Activated CD8-positive, alpha-beta memory T cell treated with anti-CD3 and anti-CD28 coated beads, Interleukin-2, amount 10 ng/mL, durations not matched to agents 7 days and 5 days (primary cell): Measurements from ENCODE around the gene AQP5. TPM values are rescaled to one million over a fixed set of nuclear protein-coding genes. Genes with fewer than 3 reads are reported as not detected.
A peak's percentile ranks its signal among the peaks of the same experiment; 100 is the strongest.

Experiments used
- ATAC-seq: fragments of 150-1000 bp; cut with Tn5 transposase; one replicate; pipeline ENCODE4 v1.10.0; 2021; ENCODE audit warnings: moderate library complexity
- CTCF ChIA-PET: fragments of 350-600 bp; sonication (Branson Sonifier 250); formaldehyde crosslinking; loops from one replicate; lab custom pipeline; 2021; ENCODE audit warnings: antibody characterized with exemption; lab: Charles Lee
- DNase-seq: peaks from one replicate; pipeline ENCODE4 v3.0.0-alpha.2; 2020
- H3K27ac Mint-ChIP-seq: one replicate; pipeline ENCODE4 v1.8.0; 2021; ENCODE audit warnings: mild to moderate bottlenecking, mixed read lengths
- H3K27me3 Mint-ChIP-seq: one replicate; pipeline ENCODE4 v1.8.0; 2021; ENCODE audit warnings: mixed read lengths
- H3K36me3 Mint-ChIP-seq: one replicate; pipeline ENCODE4 v1.8.0; 2021; ENCODE audit warnings: mild to moderate bottlenecking, mixed read lengths
- H3K4me1 Mint-ChIP-seq: one replicate; pipeline ENCODE4 v1.8.0; 2021; ENCODE audit warnings: mixed read lengths
- H3K4me3 Mint-ChIP-seq: one replicate; pipeline ENCODE4 v1.8.0; 2021; ENCODE audit warnings: mild to moderate bottlenecking, moderate library complexity, mixed read lengths
- H3K9me3 Mint-ChIP-seq: one replicate; pipeline ENCODE4 v1.8.0; 2022; ENCODE audit warnings: low read depth, mixed read lengths
- total RNA-seq, 2 experiments: library from RNA; stranded (reverse); gene quantifications; one replicate each; pipeline ENCODE4 v1.2.3, GENCODE V29; 2021

Gene AQP5
- total RNA-seq, 2 experiments from 2014 or later: not detected

GRCh38 chr12:49956663-49957569 lies 4.8 kb upstream of the AQP5 start:
- ATAC-seq: no peak
- Mint-ChIP-seq H3K4me1 (peaks cover 5% of the 10 kb centered on the region), H3K27ac (no peak overlapping the region), H3K4me3 (no peak overlapping the region), H3K27me3 (peaks cover 76% of the 10 kb centered on the region), H3K36me3 (peaks cover 4% of the 10 kb centered on the region), H3K9me3 (no peaks in the 10 kb centered on the region)
- DNase-seq: no peak
- CTCF ChIA-PET: interaction anchor here (2.6 to 4.1 kb wide), 3 partner anchors 10 to 11 kb away, joined by 19 to 28 read pairs (median 24); no protein-coding TSS in a partner anchor

- H3K36me3 Mint-ChIP-seq: peaks cover 4% of the 10 kb centered on the region
- DNase-seq (no peak), ATAC-seq (no peak)
- no peak overlapping the region for H3K4me3 Mint-ChIP-seq
- peaks cover 83% of the 10 kb centered on the region for H3K27me3 Mint-ChIP-seq
- CTCF ChIA-PET: interaction anchor here (0.8 to 2.6 kb wide), 2 partner anchors 10 to 98 kb away, joined by 3 to 28 read pairs; no protein-coding TSS in a partner anchor
- no peaks in the 10 kb centered on the region for H3K9me3 Mint-ChIP-seq
- H3K4me1 Mint-ChIP-seq: peaks cover 5% of the 10 kb centered on the region
- H3K27ac Mint-ChIP-seq: no peak overlapping the region
Measured at GRCh38 chr12:49957570-49957967, 4.1 kb upstream of the AQP5 start.

DNA sequence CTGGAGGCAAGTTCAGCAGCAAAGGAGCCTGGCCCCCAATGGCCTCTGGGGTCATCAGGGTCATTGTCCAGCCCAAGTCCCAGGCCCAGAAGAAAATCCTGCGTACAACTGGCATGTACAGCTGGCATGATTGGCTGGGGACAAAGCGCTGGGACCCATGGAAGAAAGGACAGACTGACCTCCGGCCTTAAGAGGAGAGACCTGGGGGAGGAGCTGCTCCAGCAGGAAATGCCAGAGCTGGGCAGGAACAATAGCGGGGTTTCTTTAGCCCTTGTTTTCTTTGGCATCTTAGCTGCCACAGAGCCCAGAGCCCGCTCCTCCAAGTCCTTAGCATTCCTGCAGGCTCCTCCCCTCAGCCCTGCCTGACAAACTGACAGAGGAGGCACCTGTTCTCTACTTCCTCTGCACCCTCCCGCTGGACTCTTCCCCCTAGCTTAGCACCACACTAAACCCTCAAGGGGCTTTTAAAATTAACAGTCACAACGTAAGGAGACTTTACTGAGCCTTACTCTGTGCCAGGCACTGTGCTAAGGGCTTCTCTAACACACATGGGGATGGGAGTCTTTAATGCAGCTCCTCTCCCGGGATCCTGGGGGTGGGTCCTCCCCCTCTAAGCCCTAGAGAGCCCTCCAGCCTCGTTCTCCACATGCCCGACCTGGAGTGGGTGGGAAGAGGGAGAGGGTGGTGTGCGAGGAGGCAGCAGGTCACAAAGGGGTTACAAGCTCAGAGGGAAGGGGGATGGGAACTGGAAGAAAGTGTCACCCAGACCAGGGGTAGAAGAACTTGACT lies 1.8 kb upstream of the AQP5 start:
- Mint-ChIP-seq H3K9me3 (no peaks in the 10 kb centered on the region), H3K4me1 (peaks cover 5% of the 10 kb centered on the region), H3K4me3 (peak overlapping the region; percentile 3), H3K36me3 (peaks cover 4% of the 10 kb centered on the region), H3K27me3 (peaks cover 81% of the 10 kb centered on the region), H3K27ac (no peak overlapping the region)
- no peak for DNase-seq
- no peak for ATAC-seq
- CTCF ChIA-PET: interaction anchor here (1.6 to 3.7 kb wide), 2 partner anchors 14 to 115 kb away, joined by 3 to 22 read pairs; no protein-coding TSS in a partner anchor

DNA sequence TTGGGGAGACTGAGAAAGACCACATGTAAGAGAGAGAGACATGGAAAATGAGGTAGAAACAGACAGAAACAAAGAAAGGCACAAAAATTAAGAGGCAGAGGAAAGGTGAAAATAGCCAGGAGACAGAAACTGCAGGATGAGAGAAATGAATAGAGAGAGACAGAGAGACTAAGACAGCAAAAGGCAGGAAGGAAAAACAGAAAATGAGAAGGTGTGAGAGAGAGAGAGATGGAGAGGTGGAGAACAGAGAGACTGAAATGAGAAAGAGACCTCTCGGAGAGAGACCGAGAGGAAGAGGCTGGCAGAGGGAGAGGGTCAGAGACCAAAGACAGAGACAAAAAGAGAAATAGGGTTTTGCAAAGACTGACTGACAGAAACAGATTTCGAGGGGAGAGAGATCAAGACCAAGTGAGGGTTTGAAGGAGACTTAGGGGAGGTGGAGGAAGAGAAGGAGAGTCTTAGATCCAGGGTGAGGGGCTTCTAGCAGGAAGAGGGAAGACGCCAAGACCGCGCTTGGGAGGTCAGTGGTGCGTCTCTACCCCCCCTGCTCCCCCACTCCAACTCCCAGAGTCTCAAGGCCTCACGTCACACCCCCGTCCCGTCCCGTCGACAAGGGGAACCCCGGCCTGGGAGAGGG lies 1.1 kb upstream of the AQP5 start:
- Mint-ChIP-seq H3K4me1 (peaks cover 5% of the 10 kb centered on the region), H3K27me3 (peaks cover 82% of the 10 kb centered on the region), H3K9me3 (no peaks in the 10 kb centered on the region), H3K4me3 (peak overlapping the region; percentile 3), H3K27ac (no peak overlapping the region), H3K36me3 (peaks cover 4% of the 10 kb centered on the region)
- DNase-seq (no peak), ATAC-seq (no peak)
- CTCF ChIA-PET: interaction anchor here (3.7 kb wide), 1 partner anchor 14 kb away, joined by 22 read pairs; no protein-coding TSS in a partner anchor

- DNase-seq: no peak
- peaks cover 75% of the 10 kb centered on the region for H3K27me3 Mint-ChIP-seq
- H3K4me1 Mint-ChIP-seq: peaks cover 8% of the 10 kb centered on the region
- CTCF ChIA-PET: interaction anchor here (8.0 kb wide), 1 partner anchor 106 kb away, joined by 119 read pairs; no protein-coding TSS in a partner anchor
- peaks cover 4% of the 10 kb centered on the region for H3K36me3 Mint-ChIP-seq
- ATAC-seq: no peak
- H3K9me3 Mint-ChIP-seq: no peaks in the 10 kb centered on the region
- H3K4me3 Mint-ChIP-seq: no peak overlapping the region
- no peak overlapping the region for H3K27ac Mint-ChIP-seq
Measured at GRCh38 chr12:49961993-49962764, 507 bp downstream of the AQP5 start.

DNA sequence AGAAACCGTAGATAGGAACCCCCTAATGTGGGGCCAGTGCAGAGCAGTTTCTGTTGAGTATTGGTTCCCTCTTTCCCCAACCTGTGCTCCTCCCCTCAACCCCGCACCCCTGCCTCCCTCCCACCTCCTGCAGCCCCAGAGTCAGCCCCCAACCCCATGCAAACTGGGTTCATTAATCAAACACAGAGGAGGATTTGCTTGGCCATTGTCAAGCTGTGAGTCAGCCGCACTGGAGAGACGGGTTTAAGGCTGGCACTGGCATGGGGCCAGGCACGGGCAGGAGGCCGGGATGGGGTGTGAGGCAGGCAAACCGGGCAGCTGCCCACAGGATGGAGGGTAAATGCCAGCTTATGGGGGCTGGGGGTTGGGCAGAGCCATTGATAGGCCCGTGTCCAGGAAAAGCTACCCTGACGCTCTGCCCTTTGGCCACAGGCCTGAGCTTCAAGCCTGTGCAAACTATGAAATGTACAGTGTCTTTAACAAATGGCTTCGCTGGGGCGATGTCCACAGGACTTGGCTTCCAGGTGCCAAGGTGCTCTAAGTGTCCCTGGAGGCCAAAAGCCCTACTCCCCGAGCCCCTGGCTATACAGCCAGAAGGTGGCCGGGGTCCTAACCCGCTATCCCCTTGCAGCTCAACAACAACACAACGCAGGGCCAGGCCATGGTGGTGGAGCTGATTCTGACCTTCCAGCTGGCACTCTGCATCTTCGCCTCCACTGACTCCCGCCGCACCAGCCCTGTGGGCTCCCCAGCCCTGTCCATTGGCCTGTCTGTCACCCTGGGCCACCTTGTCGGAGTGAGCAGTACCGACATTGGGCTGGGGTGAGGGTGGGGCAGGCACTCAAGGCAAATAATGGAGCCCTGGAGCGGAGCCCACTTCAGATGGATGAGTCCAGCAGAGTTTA lies 1.4 kb downstream of the AQP5 start:
- no peak overlapping the region for H3K27ac Mint-ChIP-seq
- peaks cover 68% of the 10 kb centered on the region for H3K27me3 Mint-ChIP-seq
- no peak for DNase-seq
- CTCF ChIA-PET: interaction anchor here (1.2 to 8.0 kb wide), 5 partner anchors 17 to 105 kb away, joined by 4 to 140 read pairs (median 6); no protein-coding TSS in a partner anchor
- H3K36me3 Mint-ChIP-seq: peaks cover 4% of the 10 kb centered on the region
- no peak for ATAC-seq
- no peak overlapping the region for H3K4me3 Mint-ChIP-seq
- H3K4me1 Mint-ChIP-seq: peaks cover 12% of the 10 kb centered on the region
- H3K9me3 Mint-ChIP-seq: no peaks in the 10 kb centered on the region

DNA sequence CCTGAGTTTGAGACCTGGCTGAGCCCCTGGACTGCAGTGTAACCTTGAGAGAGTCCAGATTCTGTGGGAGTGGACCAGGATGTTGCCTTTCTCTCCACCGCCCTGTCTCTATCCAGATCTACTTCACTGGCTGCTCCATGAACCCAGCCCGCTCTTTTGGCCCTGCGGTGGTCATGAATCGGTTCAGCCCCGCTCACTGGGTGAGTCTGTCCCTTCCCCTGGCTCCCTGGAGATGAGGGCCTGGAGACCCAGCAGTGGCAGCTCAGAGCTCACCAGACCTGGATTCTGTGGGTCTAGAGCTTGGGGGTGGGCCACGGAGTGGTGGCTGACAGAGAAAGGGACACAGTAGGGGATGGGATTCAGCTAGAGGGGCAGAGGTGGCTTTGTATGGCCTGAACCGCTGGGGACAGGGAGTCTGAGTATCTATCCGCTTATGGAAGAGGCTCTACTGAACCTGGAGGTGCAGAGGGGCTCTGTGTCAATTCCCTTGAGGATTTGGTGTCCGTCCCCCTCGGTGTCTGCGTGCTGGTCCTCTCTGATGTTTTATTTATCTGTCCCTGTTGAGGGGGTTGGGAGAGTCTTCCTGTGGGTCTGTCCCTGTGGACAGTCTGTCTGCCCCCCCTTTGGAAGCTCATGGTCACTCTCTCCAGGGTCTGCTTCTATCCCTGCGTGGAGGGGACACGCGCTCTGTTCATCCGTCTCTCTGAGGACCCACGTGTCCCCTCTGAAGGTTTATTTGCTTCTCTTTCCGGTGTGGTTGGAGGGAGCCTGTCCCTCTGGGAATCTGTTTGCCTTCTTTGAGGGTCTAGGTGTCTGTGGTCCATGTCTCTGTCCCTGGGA lies 2.5 kb downstream of the AQP5 start:
- peaks cover 65% of the 10 kb centered on the region for H3K27me3 Mint-ChIP-seq
- H3K27ac Mint-ChIP-seq: no peak overlapping the region
- ATAC-seq: no peak
- CTCF ChIA-PET: interaction anchor here (0.5 to 8.0 kb wide), 8 partner anchors 16 to 104 kb away, joined by 3 to 140 read pairs (median 40); partner anchors contain the start of gene AQP2
- peaks cover 4% of the 10 kb centered on the region for H3K36me3 Mint-ChIP-seq
- H3K4me1 Mint-ChIP-seq: peaks cover 12% of the 10 kb centered on the region
- no peak for DNase-seq
- H3K4me3 Mint-ChIP-seq: no peak overlapping the region
- H3K9me3 Mint-ChIP-seq: no peaks in the 10 kb centered on the region

DNA sequence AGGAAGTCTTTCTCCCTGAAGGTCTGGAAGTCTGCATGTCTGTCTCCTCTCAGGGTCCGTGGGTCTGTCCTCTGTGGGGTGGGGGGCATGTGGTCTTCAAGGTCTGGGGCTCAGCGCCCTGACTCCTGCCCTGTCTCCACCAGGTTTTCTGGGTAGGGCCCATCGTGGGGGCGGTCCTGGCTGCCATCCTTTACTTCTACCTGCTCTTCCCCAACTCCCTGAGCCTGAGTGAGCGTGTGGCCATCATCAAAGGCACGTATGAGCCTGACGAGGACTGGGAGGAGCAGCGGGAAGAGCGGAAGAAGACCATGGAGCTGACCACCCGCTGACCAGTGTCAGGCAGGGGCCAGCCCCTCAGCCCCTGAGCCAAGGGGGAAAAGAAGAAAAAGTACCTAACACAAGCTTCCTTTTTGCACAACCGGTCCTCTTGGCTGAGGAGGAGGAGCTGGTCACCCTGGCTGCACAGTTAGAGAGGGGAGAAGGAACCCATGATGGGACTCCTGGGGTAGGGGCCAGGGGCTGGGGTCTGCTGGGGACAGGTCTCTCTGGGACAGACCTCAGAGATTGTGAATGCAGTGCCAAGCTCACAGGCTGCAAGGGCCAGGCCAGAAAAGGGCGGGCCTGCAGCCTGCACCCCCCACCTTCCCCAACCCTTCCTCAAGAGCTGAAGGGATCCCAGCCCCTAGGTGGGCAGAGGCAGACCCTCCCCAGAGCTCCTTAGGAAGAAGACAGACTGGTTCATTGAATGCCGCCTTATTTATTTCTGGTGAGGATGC lies 3.4 kb downstream of the AQP5 start:
- no peak overlapping the region for H3K4me3 Mint-ChIP-seq
- peaks cover 12% of the 10 kb centered on the region for H3K4me1 Mint-ChIP-seq
- CTCF ChIA-PET: interaction anchor here (0.5 to 8.0 kb wide), 9 partner anchors 10 to 119 kb away, joined by 3 to 140 read pairs (median 46); partner anchors contain the start of genes AQP2 and SMARCD1
- H3K27ac Mint-ChIP-seq: no peak overlapping the region
- no peak for DNase-seq
- no peak for ATAC-seq
- H3K36me3 Mint-ChIP-seq: peaks cover 4% of the 10 kb centered on the region
- no peaks in the 10 kb centered on the region for H3K9me3 Mint-ChIP-seq
- H3K27me3 Mint-ChIP-seq: peaks cover 57% of the 10 kb centered on the region

DNA sequence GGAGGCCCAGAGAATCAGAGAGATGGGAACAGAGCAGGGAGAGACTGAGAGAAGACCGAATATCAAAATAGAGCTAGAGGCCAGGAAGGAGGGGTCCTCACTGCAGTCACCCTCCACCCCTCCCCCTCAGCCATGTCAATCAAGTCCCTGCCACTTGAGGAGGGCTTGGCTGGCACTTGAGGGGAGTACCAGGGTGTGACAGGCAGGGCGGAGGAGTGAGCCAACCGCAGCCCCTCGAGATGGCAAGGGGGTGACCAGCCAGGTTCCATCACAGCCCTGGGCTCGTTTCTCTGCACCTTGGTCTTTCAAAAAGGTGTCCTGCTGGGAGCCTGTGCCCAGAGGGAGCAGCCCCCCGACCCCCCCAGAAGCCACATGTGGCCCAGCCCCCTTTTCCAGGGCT lies 4.2 kb downstream of the AQP5 start:
- Mint-ChIP-seq H3K36me3 (no peaks in the 10 kb centered on the region), H3K27ac (no peak overlapping the region), H3K4me3 (no peak overlapping the region), H3K27me3 (peaks cover 49% of the 10 kb centered on the region), H3K9me3 (no peaks in the 10 kb centered on the region), H3K4me1 (peaks cover 7% of the 10 kb centered on the region)
- no peak for ATAC-seq
- no peak for DNase-seq
- CTCF ChIA-PET: interaction anchor here (0.9 to 8.0 kb wide), 31 partner anchors 8 to 354 kb away, joined by 3 to 140 read pairs (median 11); partner anchors contain the start of genes AQP2, COX14 and SMARCD1

GRCh38 chr12:49966511-49967041 lies 4.9 kb downstream of the AQP5 start:
- CTCF ChIA-PET: interaction anchor here (0.6 to 8.0 kb wide), 68 partner anchors 8 to 600 kb away, joined by 3 to 140 read pairs (median 6); partner anchors contain the start of genes AQP2, COX14, NCKAP5L and RACGAP1
- DNase-seq (no peak), ATAC-seq (no peak)
- Mint-ChIP-seq H3K27ac (no peak overlapping the region), H3K27me3 (peaks cover 45% of the 10 kb centered on the region), H3K4me1 (peaks cover 7% of the 10 kb centered on the region), H3K36me3 (no peaks in the 10 kb centered on the region), H3K9me3 (no peaks in the 10 kb centered on the region), H3K4me3 (no peak overlapping the region)
